Measurements from ENCODE around the gene FAP. TPM values are rescaled to one million over a fixed set of nuclear protein-coding genes. Genes with fewer than 3 reads are reported as not detected.

Gene FAP
- total and polyA plus RNA-seq, 2 of the 8 experiments (the other 6 are each of a cell fraction or from before 2014, with no cell fraction given) = not detected

- TF ChIP-seq CHD7 (IDR thresholded peaks at IDR 0.05; ENCODE audit: insufficient replicate concordance, low read length) (no peak), ATF3 (IDR thresholded peaks at IDR 0.05; ENCODE audit: insufficient read depth, low read depth, low read length) (no peak), SIRT6 (IDR thresholded peaks at IDR 0.05; ENCODE audit: low read length) (no peak), TAF1 (IDR thresholded peaks at IDR 0.05; ENCODE audit: low read depth, low read length) (no peak), GABPA (IDR thresholded peaks at IDR 0.05; ENCODE audit: borderline replicate concordance, insufficient read depth, low read length) (no peak), MAFK (IDR thresholded peaks at IDR 0.05; ENCODE audit: low read depth, low read length) (no peak), CTCF (IDR thresholded peaks at IDR 0.05; ENCODE audit: control extremely low read depth in 1 of 3, insufficient read depth in 1 of 3, low read depth in 1 of 3, low read length in 3 of 3) (no peak), SAP30 (IDR thresholded peaks at IDR 0.05; ENCODE audit: insufficient read depth, insufficient replicate concordance, low read length) (no peak)
Observed at GRCh38 chr2:162200636-162201035, 42.6 kb downstream of the FAP start (continued).

Data from H1 (cell line).